GM23338 (cell line): Measurements from ENCODE around the gene FAXC.

ENCODE experiments used
- CTCF ChIP-seq, 2 experiments: fragments of 200-600 bp in 1 of 2; sonication (generic) in 1 of 2; conservative IDR thresholded peaks; 2 replicates each; pipeline versions ENCODE4 v1.5.1 to v1.6.1; 2016 to 2017; ENCODE audit warnings: antibody characterized with exemption in 2 of 2, low read depth in 2 of 2, mild to moderate bottlenecking in 2 of 2, moderate library complexity in 1 of 2
- ETS1 ChIP-seq: IDR thresholded peaks from 2 replicates; pipeline ENCODE4 v1.6.1; 2016; ENCODE audit warnings: antibody characterized with exemption
- EZH2 ChIP-seq: fragments of 200-600 bp; sonication (generic); IDR thresholded peaks from one replicate; pipeline ENCODE4 v1.8.0; 2017; ENCODE audit warnings: antibody characterized with exemption, mild to moderate bottlenecking, low read depth; ENCODE audit not compliant: unreplicated experiment
- EZH2phosphoT487 ChIP-seq: fragments of 200-600 bp; sonication (generic); IDR thresholded peaks from one replicate; pipeline ENCODE4 v1.8.1; 2018; ENCODE audit warnings: antibody characterized with exemption; ENCODE audit not compliant: unreplicated experiment
- JUNB ChIP-seq: IDR thresholded peaks from one replicate; pipeline ENCODE4 v1.6.1; 2016; ENCODE audit warnings: antibody characterized with exemption; ENCODE audit not compliant: unreplicated experiment
- POLR2AphosphoS5 ChIP-seq: IDR thresholded peaks from 2 replicates; pipeline ENCODE4 v1.6.1; 2016; ENCODE audit warnings: antibody characterized with exemption, low read depth
- REST ChIP-seq: IDR thresholded peaks from one replicate; pipeline ENCODE4 v1.6.1; 2018; ENCODE audit warnings: antibody characterized with exemption; ENCODE audit not compliant: unreplicated experiment
- STAT1 ChIP-seq: IDR thresholded peaks from one replicate; pipeline ENCODE4 v1.6.1; 2016; ENCODE audit warnings: antibody characterized with exemption; ENCODE audit not compliant: unreplicated experiment

- TF ChIP-seq EZH2 (no peak), POLR2AphosphoS5 (no peak), ETS1 (no peak), STAT1 (no peak), CTCF (conservative IDR thresholded peaks at IDR 0.05; ENCODE audit: low read depth in 2 of 2) (no peak), EZH2phosphoT487 (no peak), REST (no peak), JUNB (no peak)
These were observed 43.9 kb upstream of the FAXC start for GRCh38 chr6:99393366-99393697.
